ENCODE measurements around the gene ZNF653. TPM values are rescaled to one million over a fixed set of nuclear protein-coding genes. Genes with fewer than 3 reads are reported as not detected.
A peak's percentile ranks its signal among the peaks of the same experiment; 100 is the strongest.

Gene ZNF653
- total and polyA plus RNA-seq, 9 of the 15 experiments (the other 6 are each of a cell fraction or from before 2014, with no cell fraction given): 1.6 to 8.0 (median 4.2) TPM; not detected in 2

GRCh38 chr19:11496391-11497163, 9.1 kb downstream of the ZNF653 start (continued):
- no peak for TF ChIP-seq ZMIZ1 (IDR thresholded peaks at IDR 0.05; ENCODE audit: low read depth in 2 of 2, low read length in 2 of 2)
- TF ChIP-seq MCM3 (IDR thresholded peaks at IDR 0.05): no peak
- no peak for TF ChIP-seq ZNF133 (CRISPR knock-in tag; IDR thresholded peaks at IDR 0.05)
- TF ChIP-seq SMC3 (conservative IDR thresholded peaks at IDR 0.05; ENCODE audit: insufficient read depth, low read depth, low read length): peak; percentile 90
- TF ChIP-seq POLR3G (IDR thresholded peaks at IDR 0.05; ENCODE audit: extremely low read depth, insufficient read length, insufficient replicate concordance): no peak
- no peak for TF ChIP-seq ZSCAN29 (IDR thresholded peaks at IDR 0.05)
- TF ChIP-seq SIRT6 (IDR thresholded peaks at IDR 0.05; ENCODE audit: low read depth, low read length): no peak
- no peak for TF ChIP-seq KDM2B (CRISPR knock-in tag; IDR thresholded peaks at IDR 0.05)
- TF ChIP-seq PHF20 (IDR thresholded peaks at IDR 0.05; ENCODE audit: partially characterized antibody): no peak
- no peak for TF ChIP-seq SAP30 (IDR thresholded peaks at IDR 0.05; ENCODE audit: borderline replicate concordance, insufficient read depth, low read depth, low read length, poor library complexity, severe bottlenecking)
- no peak for TF ChIP-seq CBX5 (IDR thresholded peaks at IDR 0.05; ENCODE audit: borderline replicate concordance, low read depth)
- TF ChIP-seq BCLAF1 (IDR thresholded peaks at IDR 0.05; ENCODE audit: borderline replicate concordance in 1 of 2, control insufficient read depth in 1 of 2, low read depth in 2 of 2, low read length in 1 of 2): no peak
- TF ChIP-seq KLF16 (IDR thresholded peaks at IDR 0.05): 0 out of 2 replicates have a peak, but pooled peaks have one; percentile 36
- peak; percentile 79 for TF ChIP-seq JUN (IDR thresholded peaks at IDR 0.05; ENCODE audit: borderline replicate concordance, low read depth, low read length)
- TF ChIP-seq JUN (CRISPR knock-in tag; IDR thresholded peaks at IDR 0.05; ENCODE audit: borderline replicate concordance): no peak; the same call in none of the 2 replicates
- TF ChIP-seq PRPF4 (IDR thresholded peaks at IDR 0.05; ENCODE audit: insufficient read depth, low read depth, low read length, poor library complexity, severe bottlenecking): no peak
- no peak for TF ChIP-seq NR2C1 (IDR thresholded peaks at IDR 0.05)
- TF ChIP-seq NR2C1 (tag; IDR thresholded peaks at IDR 0.05): no peak
- no peak for TF ChIP-seq TRIM25 (IDR thresholded peaks at IDR 0.05; ENCODE audit: borderline replicate concordance)
- no peak for TF ChIP-seq FOXA1 (IDR thresholded peaks at IDR 0.05; ENCODE audit: borderline replicate concordance)

All from K562 (cell line).